Hematopoietic multipotent progenitor cell treated with erythropoietin and hydrocortisone succinate and interleukin-3 and kit ligand, for 8 days (in vitro differentiated cells): ENCODE data around the gene STARD9.
"Not testable (repeated sequence)": the region's sequence is repeated elsewhere in the genome, so short reads cannot be mapped to it uniquely, and the experiment has no call there.

Experiments
- DNase-seq: peaks from one replicate; pipeline ENCODE4 v3.0.0-alpha.2; 2015

The STARD9 gene

GRCh38 chr15:42575188-42576039 lies at the start of gene STARD9:
TSS of gene STARD9 (plus strand) at chr15:42575606. CDS start at chr15:42575716, 110 bp downstream.
- peak; percentile 98 for DNase-seq

DNA sequence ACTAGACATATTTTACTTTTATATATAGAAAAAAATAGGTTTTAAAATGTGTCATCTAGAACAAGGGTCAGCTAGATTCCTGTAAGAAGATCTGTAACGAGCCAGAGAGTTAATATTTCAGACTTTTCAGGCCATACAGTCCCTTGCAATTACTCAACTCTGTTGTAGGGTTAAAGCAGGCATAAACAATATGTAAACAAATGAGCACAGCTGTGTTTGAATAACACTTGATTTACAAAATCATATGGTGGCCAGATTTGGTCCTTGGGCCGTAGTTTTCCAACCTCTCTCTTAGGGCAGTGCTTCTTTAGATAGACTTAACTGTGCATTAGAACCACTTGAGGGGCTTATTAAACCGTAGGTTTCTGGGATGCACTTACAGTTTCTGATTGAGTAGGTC lies 46.4 kb upstream of the STARD9 start:
- no peak for DNase-seq

DNA sequence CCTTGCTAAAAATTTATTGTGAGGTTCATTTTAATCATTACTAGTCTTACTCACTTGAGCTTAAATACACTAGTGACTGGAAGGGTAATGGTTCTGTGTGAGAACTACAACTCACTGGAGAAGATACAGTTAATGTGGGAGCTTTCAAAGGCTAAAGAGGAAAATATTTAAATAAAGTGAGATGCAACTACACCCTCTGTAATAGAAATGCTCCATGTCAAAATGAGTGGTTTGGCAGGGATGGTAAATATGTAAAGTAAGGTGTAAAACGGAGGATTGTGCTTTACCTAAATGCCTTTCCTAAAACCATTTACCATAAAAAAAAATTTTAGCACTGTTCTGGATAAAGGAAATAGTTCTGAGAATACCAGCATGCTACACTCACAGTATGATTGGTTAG lies 42.2 kb upstream of the STARD9 start:
- no peak for DNase-seq

GRCh38 chr15:42544853-42545629 lies 30.4 kb upstream of the STARD9 start:
- DNase-seq: no peak

GRCh38 chr15:42547918-42548248 lies 27.5 kb upstream of the STARD9 start:
- DNase-seq: no peak

DNA sequence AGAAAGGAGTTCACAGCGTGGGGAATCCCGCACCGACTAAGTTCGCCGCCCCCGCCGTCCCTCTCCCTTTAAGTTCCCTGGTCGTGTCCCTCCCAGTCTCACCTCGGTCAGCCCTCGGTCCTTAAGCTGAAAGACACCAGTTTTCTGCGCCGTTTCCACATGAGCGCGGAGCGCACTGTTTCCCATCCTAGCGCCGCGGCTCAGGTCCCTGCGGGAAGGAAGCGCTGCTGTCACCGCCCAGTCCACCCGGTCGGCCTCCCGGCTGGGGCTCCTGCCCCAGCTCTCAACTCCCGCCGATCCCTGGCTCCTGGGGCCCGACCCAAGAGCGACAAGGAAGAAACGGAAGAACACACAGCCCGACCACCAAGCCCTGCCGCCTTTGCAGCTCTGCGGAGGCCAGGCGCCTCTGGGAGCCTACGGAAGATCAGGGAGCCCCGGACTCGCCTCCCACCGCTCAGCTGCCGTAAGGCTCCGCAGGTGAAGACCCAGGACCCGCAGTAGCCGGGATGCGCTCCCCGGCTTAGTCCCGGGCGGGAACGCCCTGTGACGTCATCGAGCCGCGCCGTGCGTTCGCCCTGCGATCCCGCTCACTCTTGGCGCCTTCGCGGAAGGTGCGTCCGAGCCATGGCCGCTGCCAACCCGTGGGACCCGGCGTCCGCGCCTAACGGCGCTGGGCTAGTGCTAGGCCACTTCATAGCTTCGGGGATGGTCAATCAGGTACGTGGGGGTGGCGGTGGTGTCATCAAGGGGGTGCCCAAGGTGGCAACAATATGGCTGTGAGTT lies 27.0 kb upstream of the STARD9 start, which contains the start of the genes HAUS2 and LRRC57:
HAUS2 (plus strand) TSS at position 590 of the 783 bp plus-strand sequence; CDS start at position 625, 35 bp downstream.
LRRC57 (minus strand) TSS at position 545 of the 783 bp plus-strand sequence; CDS start at position 186, 359 bp downstream.
- peak; percentile 88 for DNase-seq

DNA sequence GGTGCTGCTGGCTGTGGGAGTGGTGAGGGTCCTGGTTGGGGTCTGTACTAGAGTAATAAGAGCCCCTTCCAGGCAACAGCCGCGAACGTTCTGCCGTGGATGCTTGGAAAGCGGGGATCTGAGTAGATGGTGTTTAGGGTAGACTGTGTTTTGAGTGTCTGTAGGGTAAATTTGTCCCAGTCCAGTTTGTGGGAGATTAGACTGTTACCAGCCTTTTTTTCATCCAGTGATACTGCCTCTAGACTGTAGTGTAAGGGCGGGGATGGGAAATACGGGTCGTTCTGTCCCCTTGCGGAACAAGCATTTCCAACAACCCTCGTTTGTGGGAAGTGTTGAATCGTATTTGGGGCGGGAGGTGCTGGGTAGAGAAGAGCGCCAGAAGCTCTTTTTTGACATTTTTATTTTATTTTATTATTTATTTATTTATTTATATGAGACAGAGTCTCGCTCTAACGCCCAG lies 26.3 kb upstream of the STARD9 start:
- DNase-seq: peak; percentile 72

DNA sequence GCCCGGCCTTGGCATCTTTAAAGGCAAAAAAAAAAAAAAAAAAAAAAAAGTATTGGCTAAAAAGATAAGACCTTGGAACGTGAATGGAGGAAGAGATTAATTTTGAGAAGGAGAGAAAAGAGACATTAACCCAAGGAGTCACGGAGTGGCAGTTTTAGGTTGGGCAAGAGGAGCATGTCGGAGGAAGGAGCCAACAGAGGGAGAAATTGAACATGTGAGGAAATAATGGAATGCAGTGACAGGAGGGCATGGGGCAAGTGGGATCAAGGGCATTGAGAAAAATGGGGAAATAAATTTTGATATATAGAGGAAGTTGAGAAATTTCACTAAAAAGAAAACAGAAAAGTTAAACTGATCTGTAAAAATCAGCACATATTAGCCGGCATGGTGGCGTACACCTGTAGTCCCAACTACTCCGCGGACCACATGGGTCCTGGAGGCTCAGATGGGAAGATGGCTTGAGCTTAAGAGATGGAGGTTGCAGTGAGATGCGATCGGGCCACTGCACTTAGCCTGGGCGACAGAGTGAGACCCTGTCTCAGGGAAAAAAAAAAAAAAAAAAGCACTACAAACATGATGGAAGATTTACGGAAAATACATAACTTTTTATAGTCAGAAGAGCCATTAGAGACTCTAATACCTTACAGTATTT lies 25.5 kb upstream of the STARD9 start:
- peak; percentile 78 for DNase-seq

- peak; percentile 66 for DNase-seq
These were observed 21.9 kb upstream of the STARD9 start for GRCh38 chr15:42553554-42553953.

DNA sequence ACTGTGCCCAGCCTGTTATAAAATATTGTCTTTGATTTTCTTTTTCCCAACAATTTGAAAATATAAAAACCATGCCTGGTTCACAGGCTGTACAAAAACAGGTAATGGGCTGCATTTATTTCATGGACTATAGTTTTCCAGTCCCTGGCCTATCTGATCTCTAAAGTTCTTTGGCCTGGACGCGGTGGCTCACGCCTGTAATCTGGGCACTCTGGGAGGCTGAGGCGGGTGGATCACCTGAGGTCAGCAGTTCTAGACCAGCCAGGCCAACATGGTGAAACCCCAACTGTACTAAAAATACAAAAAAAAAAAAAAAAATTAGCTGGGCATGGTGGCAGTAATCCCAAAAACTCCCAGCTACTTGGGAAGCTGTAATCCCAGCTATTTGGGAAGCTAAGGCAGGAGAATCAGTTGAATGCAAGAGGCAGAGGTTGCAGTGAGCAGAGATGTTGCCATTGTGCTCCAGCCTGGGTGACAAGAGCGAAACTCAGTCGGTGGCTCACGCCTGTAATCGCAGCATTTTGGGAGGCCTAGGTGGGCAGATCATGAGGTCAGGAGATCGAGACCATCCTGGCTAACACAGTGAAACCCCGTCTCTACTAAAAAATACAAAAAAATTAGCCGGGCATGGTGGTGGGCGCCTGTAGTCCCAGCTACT lies 18.7 kb upstream of the STARD9 start:
- DNase-seq: not testable (repeated sequence)

GRCh38 chr15:42558739-42559138 lies 16.7 kb upstream of the STARD9 start:
- DNase-seq: no peak

- DNase-seq: no peak
These were observed 711 bp downstream of the STARD9 start for GRCh38 chr15:42576040-42576594.

DNA sequence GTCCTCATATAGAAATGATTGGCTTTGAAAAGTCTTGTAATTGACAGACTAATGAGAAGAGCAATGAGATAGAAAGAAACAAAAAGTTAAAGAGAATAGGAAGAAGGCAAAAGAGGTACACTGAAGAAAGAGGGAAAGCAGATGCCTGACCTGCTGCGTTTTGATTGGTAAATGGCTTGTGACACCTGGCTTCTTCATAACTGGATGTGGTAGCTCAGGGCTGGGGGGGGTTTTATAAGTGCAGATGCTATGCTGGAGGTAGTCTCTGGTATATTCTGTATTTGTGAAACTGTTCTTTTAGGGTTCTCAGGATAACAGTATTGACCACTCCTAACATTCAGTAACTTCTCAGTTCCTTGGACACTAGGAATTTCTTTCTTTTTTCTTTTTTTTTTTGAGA lies 1.4 kb downstream of the STARD9 start:
- DNase-seq: no peak

DNA sequence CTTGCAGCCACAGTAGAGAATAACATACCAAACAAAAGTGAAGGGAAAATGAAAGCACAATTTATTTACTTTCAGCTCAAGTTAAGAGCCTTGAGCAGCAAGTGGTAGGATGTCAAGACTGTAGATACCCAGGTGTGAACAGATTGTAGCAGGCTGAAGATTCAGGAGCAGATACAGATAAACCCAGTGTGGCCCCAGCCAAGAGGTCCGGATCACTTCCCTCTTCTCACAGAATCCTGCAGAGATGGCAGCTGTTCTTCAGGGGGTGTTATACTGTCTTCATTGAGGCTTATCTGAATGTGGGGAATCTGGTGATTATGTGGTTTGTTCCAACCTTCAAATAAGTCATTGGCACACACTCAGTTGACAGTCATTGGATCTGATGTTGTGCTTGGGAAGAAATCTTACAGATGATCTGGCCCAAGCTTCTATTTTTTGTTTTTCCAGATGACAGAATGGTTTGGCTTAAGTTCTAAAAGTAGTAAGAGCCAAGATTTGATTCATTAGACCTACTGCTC lies 2.2 kb downstream of the STARD9 start:
- no peak for DNase-seq

DNA sequence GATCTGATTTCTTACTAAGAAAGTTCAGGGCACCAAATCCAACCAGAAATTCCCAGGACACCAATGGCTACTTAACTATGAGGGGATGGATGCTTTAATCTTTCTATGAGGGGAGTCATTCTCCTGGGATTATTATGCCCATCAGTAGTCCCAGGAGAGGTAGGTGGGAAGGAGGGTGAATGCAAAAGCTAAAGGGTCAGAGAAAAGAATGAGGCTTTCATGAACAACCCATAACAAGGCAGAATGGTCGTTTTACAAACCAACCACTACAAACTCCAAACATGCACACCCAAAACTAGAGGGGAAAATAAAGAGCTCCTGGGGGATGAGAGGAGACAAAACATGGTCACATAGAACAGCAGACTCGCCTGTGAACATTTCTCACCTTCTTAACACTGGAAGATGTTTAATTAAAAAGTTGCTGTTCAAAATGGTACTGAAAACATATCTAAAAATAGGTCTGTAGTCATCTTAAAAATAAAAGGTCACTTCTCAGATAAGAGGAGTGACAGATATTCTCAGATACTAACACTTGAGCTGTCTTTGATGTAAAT lies 3.7 kb downstream of the STARD9 start:
- DNase-seq: no peak

DNA sequence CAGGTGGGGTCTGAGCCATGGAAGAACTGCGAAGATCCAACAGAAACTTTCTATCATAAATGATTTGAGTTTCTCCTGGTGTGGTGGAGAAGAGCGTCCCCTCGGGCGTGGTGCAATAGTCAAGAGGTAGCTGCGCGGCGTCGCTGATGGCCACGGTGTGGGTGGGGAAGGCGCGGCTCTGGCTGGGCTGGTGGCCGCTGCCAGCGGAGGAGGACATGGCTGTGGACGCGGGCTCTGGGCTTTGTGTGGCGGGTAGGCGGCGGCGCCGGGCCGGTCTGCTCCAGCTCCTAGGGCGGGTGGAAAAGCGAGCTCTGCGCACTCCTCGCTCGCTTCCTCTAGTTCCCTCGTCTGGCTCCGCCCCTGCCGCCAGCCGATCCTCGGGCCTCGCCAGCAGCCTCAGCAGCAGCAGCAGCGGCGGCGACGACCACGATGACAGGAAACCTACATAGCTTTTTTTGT lies 5.9 kb downstream of the STARD9 start:
- DNase-seq: peak; percentile 71

DNA sequence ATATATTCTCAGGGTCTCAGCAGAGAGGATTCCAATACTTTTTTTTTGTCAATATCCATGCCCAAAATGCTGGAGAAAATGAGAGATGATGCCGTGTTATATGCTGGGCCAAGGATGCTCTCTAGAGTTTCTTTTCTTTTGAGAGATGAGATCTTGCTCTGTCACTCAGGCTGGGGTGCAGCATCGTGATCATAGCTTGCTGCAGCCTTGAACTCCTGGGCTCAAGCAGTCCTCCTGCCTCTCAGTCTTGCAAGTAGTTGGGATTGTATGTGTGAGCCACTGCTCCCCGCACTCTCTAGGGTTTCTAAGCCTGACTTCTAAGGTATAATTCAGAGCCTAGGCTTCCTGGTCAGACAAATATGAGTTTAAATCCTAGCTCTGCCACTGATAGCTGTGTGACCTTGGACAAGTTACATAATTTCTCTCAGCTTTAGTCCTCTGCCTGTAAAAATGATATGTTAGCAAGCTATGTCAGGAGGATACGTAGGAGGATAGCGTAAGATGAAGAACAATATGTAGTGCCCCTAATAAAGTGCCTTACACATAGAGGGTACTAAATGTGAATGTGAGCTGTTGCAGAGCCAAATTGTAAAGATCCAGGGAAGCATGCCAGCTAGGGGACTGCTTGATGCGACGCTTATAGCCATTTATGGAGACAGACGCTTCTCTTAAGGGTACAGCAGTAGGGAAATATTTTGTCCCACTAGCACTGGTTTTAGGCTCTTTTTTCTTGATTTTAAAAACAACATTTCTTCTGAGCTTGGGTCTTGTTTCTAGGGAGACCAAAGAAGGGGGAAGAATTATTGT lies 7.4 kb downstream of the STARD9 start:
- no peak for DNase-seq

- DNase-seq: peak; percentile 53
These were observed 8.8 kb downstream of the STARD9 start for GRCh38 chr15:42584031-42584765.

DNA sequence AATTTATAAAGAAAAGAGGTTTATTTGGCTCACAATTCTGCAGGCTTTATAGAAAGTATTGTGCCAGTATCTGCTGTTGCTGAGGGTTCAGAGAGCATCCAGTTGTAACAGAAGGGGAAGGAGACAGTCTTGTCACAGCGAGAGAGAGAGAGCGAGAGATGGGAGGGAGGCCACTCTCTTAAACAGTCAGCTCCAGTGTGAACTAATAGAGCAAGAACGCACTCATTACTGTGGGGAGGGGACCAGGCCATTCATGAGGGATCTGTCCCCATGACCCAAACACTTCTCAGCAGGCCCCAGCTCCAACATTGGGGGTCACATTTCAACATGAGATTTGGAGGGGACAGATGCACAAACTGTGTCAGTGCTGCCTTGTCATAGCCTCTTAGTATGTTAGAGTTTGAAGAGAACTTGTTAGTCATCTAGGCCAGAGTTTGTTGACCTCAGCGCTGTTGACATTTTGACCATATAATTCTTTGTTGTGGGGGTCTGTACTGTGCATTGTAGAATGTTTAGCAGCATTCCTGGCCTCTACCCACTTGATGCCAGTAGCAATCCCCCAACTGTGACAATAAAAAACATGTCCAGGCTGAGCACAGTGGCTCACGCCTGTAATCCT lies 15.3 kb downstream of the STARD9 start:
- DNase-seq: no peak
